HEK293T (cell line): ENCODE data around the gene CEP164.

Experiments
- CTCF ChIA-PET: fragments of 350-600 bp; formaldehyde crosslinking; extraction: SDS; loops from one replicate; lab custom pipeline; 2021; ENCODE audit warnings: antibody characterized with exemption, inconsistent platforms; lab: Yijun Ruan, JAX
- POLR2A ChIA-PET: fragments of 350-600 bp; formaldehyde crosslinking; extraction: SDS; loops from one replicate; lab custom pipeline; 2020; ENCODE audit warnings: antibody characterized with exemption, inconsistent platforms; lab: Yijun Ruan, JAX
- DNase-seq: peaks from one replicate; pipeline ENCODE4 v3.0.0; 2012; ENCODE audit warnings: mixed read lengths; ENCODE audit errors: extremely low spot score
- ARNT ChIP-seq: fragments of 450-650 bp; IDR thresholded peaks from 2 replicates; pipeline ENCODE4 v1.6.1; 2017; ENCODE audit warnings: mild to moderate bottlenecking
- BHLHE40 ChIP-seq: fragments of 450-650 bp; IDR thresholded peaks from 2 replicates; pipeline ENCODE4 v1.6.1; 2016; ENCODE audit warnings: mild to moderate bottlenecking, moderate library complexity, borderline replicate concordance
- CTBP1 ChIP-seq: fragments of 450-650 bp; IDR thresholded peaks from 2 replicates; pipeline ENCODE4 v1.6.1; 2016; ENCODE audit warnings: borderline replicate concordance
- ELF4 ChIP-seq: fragments of 450-650 bp; IDR thresholded peaks from 2 replicates; pipeline ENCODE4 v1.6.1; 2017; ENCODE audit warnings: antibody characterized with exemption
- FOXA1 ChIP-seq: fragments of 450-650 bp; IDR thresholded peaks from 2 replicates; pipeline ENCODE4 v1.6.1; 2016; ENCODE audit warnings: mild to moderate bottlenecking
- FOXK2 ChIP-seq: fragments of 450-650 bp; IDR thresholded peaks from 2 replicates; pipeline ENCODE4 v1.6.1; 2016; ENCODE audit warnings: mild to moderate bottlenecking
- FOXM1 ChIP-seq: fragments of 450-650 bp; IDR thresholded peaks from 2 replicates; pipeline ENCODE4 v1.6.1; 2017; ENCODE audit warnings: mild to moderate bottlenecking, borderline replicate concordance
- HDGF ChIP-seq: fragments of 450-650 bp; IDR thresholded peaks from 2 replicates; pipeline ENCODE4 v1.6.1; 2017; ENCODE audit warnings: antibody characterized with exemption, borderline replicate concordance
- L3MBTL2 ChIP-seq: fragments of 450-650 bp; conservative IDR thresholded peaks from 2 replicates; pipeline ENCODE4 v1.6.1; 2016; ENCODE audit warnings: mild to moderate bottlenecking
- LEF1 ChIP-seq: fragments of 450-650 bp; IDR thresholded peaks from 2 replicates; pipeline ENCODE4 v1.6.1; 2017; ENCODE audit warnings: mild to moderate bottlenecking, borderline replicate concordance
- NFRKB ChIP-seq: fragments of 450-650 bp; IDR thresholded peaks from 2 replicates; pipeline ENCODE4 v1.6.1; 2016; ENCODE audit warnings: mild to moderate bottlenecking, moderate library complexity
- SUZ12 ChIP-seq: fragments of 450-650 bp; IDR thresholded peaks from 2 replicates; pipeline ENCODE4 v1.6.1; 2016; ENCODE audit warnings: mild to moderate bottlenecking
- TARDBP ChIP-seq: fragments of 450-650 bp; IDR thresholded peaks from 2 replicates; pipeline ENCODE4 v1.6.1; 2016
- ZNF384 ChIP-seq: fragments of 450-650 bp; IDR thresholded peaks from 2 replicates; pipeline ENCODE4 v1.6.1; 2016
- TF ChIP-seq, protein P1 (sequence below): fragments of 450-650 bp; IDR thresholded peaks from 2 replicates; pipeline ENCODE4 v1.6.1; 2016

CEP164 gene

DNA sequence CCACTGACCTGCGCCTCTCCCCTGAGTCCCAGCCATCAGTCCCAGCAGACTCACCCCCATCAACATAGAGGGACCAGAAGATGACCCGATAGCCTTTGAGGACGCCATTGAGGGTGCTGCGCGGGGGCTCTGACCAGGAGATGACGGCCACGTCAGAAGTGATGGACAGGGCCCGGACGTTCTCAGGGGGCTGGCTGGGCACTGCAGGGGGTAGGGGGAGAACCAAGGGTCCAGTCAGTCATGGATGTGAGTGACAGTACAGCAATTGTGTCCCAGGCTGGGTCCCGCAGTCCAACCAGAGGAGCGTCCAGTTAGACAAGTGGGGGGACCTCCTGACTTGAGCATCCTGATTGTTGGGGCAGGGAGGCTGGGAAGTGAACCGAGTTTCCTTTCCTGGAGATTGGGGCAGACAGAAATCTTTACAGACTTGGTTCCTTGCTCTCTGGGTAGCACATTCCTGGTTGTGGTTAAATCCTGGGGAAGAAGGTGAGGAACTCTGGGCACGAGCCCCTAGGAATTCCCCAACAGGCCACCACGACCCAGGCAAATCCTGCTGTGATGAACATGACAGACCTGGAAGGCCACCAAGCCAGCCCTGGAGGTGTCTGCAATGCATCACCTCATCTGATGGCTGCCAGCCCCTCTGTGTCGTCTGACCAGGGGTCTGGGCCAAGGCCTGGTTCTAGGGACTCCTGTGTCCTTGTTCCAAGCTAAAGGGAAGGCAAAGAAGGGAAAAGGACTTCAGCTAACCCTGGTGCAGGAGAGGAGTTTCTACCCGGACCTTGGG, 133.9 kb downstream of the CEP164 start:
- DNase-seq = no peak
- TF ChIP-seq FOXM1 (no peak), FOXK2 (no peak), BHLHE40 (no peak), ZNF384 (no peak), FOXA1 (no peak), L3MBTL2 (no peak), SUZ12 (no peak), TARDBP (no peak), NFRKB (no peak), HDGF (no peak), ELF4 (no peak), LEF1 (no peak), ARNT (no peak)
- TF ChIP-seq, protein P1, sequence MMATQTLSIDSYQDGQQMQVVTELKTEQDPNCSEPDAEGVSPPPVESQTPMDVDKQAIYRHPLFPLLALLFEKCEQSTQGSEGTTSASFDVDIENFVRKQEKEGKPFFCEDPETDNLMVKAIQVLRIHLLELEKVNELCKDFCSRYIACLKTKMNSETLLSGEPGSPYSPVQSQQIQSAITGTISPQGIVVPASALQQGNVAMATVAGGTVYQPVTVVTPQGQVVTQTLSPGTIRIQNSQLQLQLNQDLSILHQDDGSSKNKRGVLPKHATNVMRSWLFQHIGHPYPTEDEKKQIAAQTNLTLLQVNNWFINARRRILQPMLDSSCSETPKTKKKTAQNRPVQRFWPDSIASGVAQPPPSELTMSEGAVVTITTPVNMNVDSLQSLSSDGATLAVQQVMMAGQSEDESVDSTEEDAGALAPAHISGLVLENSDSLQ = no peak
- POLR2A ChIA-PET = no interaction called here
- CTCF ChIA-PET = interaction anchor here (1.3 kb wide), 1 partner anchor 35 kb away, joined by 4 read pairs; no protein-coding TSS in a partner anchor

DNA sequence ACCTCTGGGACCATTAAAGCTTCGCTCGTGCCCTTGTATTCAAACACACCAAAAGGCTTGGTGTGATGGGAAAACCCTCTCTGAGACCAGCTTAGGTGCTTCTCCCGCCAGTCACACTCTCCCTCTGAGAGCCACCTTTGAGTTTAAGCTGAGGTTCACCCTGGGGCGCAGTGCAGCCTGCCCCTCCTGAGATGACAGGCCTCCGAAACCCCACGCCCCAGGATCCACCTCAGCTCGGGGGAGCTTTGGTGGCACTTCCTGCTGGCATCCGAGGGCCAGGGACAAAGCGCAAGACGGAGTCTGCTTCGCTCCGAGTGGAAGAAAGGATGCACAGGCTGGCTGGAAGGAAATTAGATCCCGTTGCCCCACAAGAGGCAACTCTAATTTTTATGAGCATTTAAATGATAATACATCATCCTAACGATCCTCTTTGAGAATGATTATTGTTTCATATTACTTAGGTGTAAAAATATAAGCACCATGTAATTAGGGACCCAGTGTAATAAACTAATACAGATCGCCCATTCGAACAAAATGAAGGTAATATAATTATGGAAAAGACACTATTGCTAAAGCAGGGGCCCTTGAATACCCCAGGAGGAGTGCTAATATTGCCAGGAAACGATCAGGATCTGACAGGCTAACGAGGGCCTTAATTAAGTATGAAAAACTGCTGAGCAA, 134.7 kb downstream of the CEP164 start:
- DNase-seq = no peak
- POLR2A ChIA-PET = no interaction called here
- CTCF ChIA-PET = no interaction called here
- TF ChIP-seq TARDBP = no peak
- TF ChIP-seq, protein P1 = no peak
- TF ChIP-seq HDGF = no peak
- no peak for TF ChIP-seq NFRKB
- TF ChIP-seq ARNT = no peak
- no peak for TF ChIP-seq FOXA1
- no peak for TF ChIP-seq FOXK2

DNA sequence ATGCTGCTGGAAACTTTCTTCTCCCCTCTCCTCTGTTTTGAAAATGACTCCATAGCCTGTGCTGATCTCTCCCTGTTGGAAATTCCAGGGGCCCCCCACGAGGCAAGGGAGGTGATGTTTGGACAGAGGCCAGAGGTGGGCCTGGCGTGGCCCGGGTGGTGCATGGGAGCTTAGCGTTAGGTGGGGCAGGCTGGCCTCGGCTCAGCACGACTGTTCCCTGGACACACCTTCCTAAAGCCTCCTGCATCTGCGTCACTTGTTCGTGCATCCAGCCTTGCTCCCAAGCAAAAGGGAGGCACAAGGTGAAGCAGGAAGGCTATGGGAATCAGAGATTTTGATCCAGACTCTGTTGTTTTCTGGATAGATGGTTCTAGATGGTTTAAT, 135.2 kb downstream of the CEP164 start:
- ChIA-PET POLR2A (no interaction called here), CTCF (no interaction called here)
- TF ChIP-seq CTBP1 (no peak), TARDBP (no peak), FOXM1 (no peak), HDGF (no peak), LEF1 (no peak), BHLHE40 (no peak)
- no peak for DNase-seq
